B cell (primary cell): Measurements from ENCODE around the gene TXNDC2. TPM values are rescaled to one million over a fixed set of nuclear protein-coding genes. Genes with fewer than 3 reads are reported as not detected.
A peak's percentile ranks its signal among the peaks of the same experiment; 100 is the strongest.

Experiments
- ATAC-seq: fragments of 200-7000 bp; cut with Tn5 transposase; one replicate; pipeline ENCODE4 v1.10.0; 2021; ENCODE audit warnings: low read depth, mild to moderate bottlenecking, moderate number of reproducible peaks, moderate library complexity
- CTCF ChIA-PET: fragments of 350-600 bp; sonication (Branson Sonifier 250); formaldehyde crosslinking; loops from one replicate; lab custom pipeline; 2021; ENCODE audit warnings: antibody characterized with exemption, inconsistent platforms; lab: Charles Lee
- POLR2A ChIA-PET: fragments of 350-600 bp; sonication (Branson Sonifier 250); formaldehyde crosslinking; loops from one replicate; lab custom pipeline; 2021; ENCODE audit warnings: antibody characterized with exemption; lab: Charles Lee
- DNase-seq: peaks from one replicate; pipeline ENCODE4 v3.0.0; 2013
- H2AFZ ChIP-seq: 2 replicates; pipeline ENCODE4 v1.6.1; 2012; ENCODE audit warnings: mild to moderate bottlenecking, low read depth, low read length; ENCODE audit not compliant: insufficient read depth, poor library complexity, severe bottlenecking
- H3K27ac ChIP-seq, 2 donors: 1 replicate in 1 of 2; 2 replicates in 1 of 2; pipeline ENCODE4 v1.5.1; 2012 to 2013; ENCODE audit warnings: low read length in 2 of 2, mild to moderate bottlenecking in 2 of 2, moderate library complexity in 1 of 2
- H3K27me3 ChIP-seq, 4 experiments: fragments of 200-600 bp in 1 of 4; sonication (generic) in 1 of 4; replicated peaks in 1 of 4; 1 replicate in 2 of 4; 2 replicates in 2 of 4; pipeline versions ENCODE4 v1.6.1 to v1.7.0; 2013 to 2016; ENCODE audit warnings: low read length in 3 of 4, mild to moderate bottlenecking in 2 of 4, mixed read lengths in 1 of 4, moderate library complexity in 1 of 4; ENCODE audit not compliant: insufficient read depth in 4 of 4, control insufficient read depth in 3 of 4; ENCODE audit errors: control extremely low read depth in 1 of 4
- H3K36me3 ChIP-seq, 2 experiments: replicated peaks in 1 of 2; 1 replicate in 1 of 2; 2 replicates in 1 of 2; pipeline versions ENCODE4 v1.6.1 to v1.7.1; 2013; ENCODE audit warnings: low read length in 1 of 2; ENCODE audit not compliant: insufficient read depth in 2 of 2, control insufficient read depth in 1 of 2; ENCODE audit errors: control extremely low read depth in 1 of 2, extremely low read depth in 1 of 2
- H3K4me1 ChIP-seq, 2 donors: fragments of 200-600 bp in 1 of 2; sonication (generic) in 1 of 2; 1 replicate in 1 of 2; 2 replicates in 1 of 2; pipeline versions ENCODE4 v1.5.1 to v1.6.1; 2013 to 2017; ENCODE audit warnings: low read length in 2 of 2; ENCODE audit not compliant: control insufficient read depth in 2 of 2, insufficient read depth in 2 of 2
- H3K4me2 ChIP-seq: replicated peaks from 2 replicates; pipeline ENCODE3; 2012; ENCODE audit warnings: mild to moderate bottlenecking, low read depth, low read length; ENCODE audit not compliant: poor library complexity, severe bottlenecking
- H3K4me3 ChIP-seq, 5 experiments: fragments of 200-600 bp in 1 of 5; sonication (generic) in 1 of 5; 1 replicate in 3 of 5; 2 replicates in 2 of 5; pipeline versions ENCODE4 v1.5.1 to v1.7.0; 2011 to 2016; ENCODE audit warnings: low read length in 4 of 5, mild to moderate bottlenecking in 4 of 5, low read depth in 2 of 5, control low read depth in 1 of 5, moderate library complexity in 1 of 5; ENCODE audit not compliant: insufficient read depth in 1 of 5; ENCODE audit errors: control extremely low read depth in 1 of 5, extremely low read depth in 1 of 5
- H3K79me2 ChIP-seq: fragments of 200-600 bp; sonication (generic); one replicate; pipeline ENCODE4 v1.6.0; 2016; ENCODE audit warnings: low read length; ENCODE audit not compliant: control insufficient read depth, insufficient read depth
- H3K9ac ChIP-seq: fragments of 200-600 bp; sonication (generic); 2 replicates; pipeline ENCODE4 v1.6.1; 2017; ENCODE audit warnings: mild to moderate bottlenecking, low read length, moderate library complexity
- H3K9me3 ChIP-seq, 3 donors: one replicate each; pipeline versions ENCODE4 v1.6.1 to v1.7.1; 2013; ENCODE audit warnings: low read length in 2 of 3; ENCODE audit not compliant: control insufficient read depth in 2 of 3, insufficient read depth in 1 of 3; ENCODE audit errors: control extremely low read depth in 1 of 3
- H4K20me1 ChIP-seq: 2 replicates; pipeline ENCODE4 v1.6.0; 2012; ENCODE audit warnings: mild to moderate bottlenecking, low read length; ENCODE audit not compliant: insufficient read depth, control insufficient read depth, poor library complexity, severe bottlenecking
- H3K27ac Mint-ChIP-seq: one replicate; pipeline ENCODE4 v1.8.0; 2021; ENCODE audit warnings: mixed read lengths
- H3K27me3 Mint-ChIP-seq: one replicate; pipeline ENCODE4 v1.8.0; 2021; ENCODE audit warnings: mixed read lengths
- H3K4me1 Mint-ChIP-seq: one replicate; pipeline ENCODE4 v1.8.0; 2021; ENCODE audit warnings: mixed read lengths
- H3K4me3 Mint-ChIP-seq: one replicate; pipeline ENCODE4 v1.8.0; 2021; ENCODE audit warnings: mixed read lengths
- H3K9me3 Mint-ChIP-seq: one replicate; pipeline ENCODE4 v1.8.0; 2022; ENCODE audit warnings: mixed read lengths; ENCODE audit not compliant: insufficient read depth
- CTCF ChIP-seq: fragments of 200-600 bp; IDR thresholded peaks from one replicate; pipeline ENCODE4 v1.8.0; 2022; ENCODE audit warnings: antibody characterized with exemption, mild to moderate bottlenecking
- EZH2 ChIP-seq: IDR thresholded peaks from 2 replicates; pipeline ENCODE4 v1.6.1; 2012; ENCODE audit warnings: borderline replicate concordance, low read depth, mild to moderate bottlenecking, moderate library complexity, low read length; ENCODE audit not compliant: insufficient read depth, poor library complexity, severe bottlenecking
- WGBS: methylation state at CpG from one replicate; pipeline ENCODE4 v1.1.5; 2013; ENCODE audit warnings: missing lambda C conversion rate; ENCODE audit not compliant: insufficient coverage; 5-methylcytosine and 5-hydroxymethylcytosine counted together
- intact Hi-C: fragments of 100-400 bp; cut with micrococcal nuclease; formaldehyde crosslinking; loops from one replicate; pipeline ENCODE4 v1.10.0; 2022
- polyA plus RNA-seq: library from polyadenylated mRNA; depleted of rRNA; stranded (reverse); fragments of >200 nt; gene quantifications from 2 replicates; pipeline ENCODE4 v1.2.3, GENCODE V29; 2012
- total RNA-seq, 2 donors: library from RNA; stranded (reverse); fragments of 120-200 nt in 1 of 2; gene quantifications; 1 replicate in 1 of 2; 2 replicates in 1 of 2; pipeline versions ENCODE4 v1.2.3 to v1.2.4, GENCODE V29; 2013 to 2022

TXNDC2 gene
- total and polyA plus RNA-seq, 2 donors (not counting 1 experiment from before 2014, with no cell fraction given): 0.07 to 0.22 TPM

- Histone ChIP-seq H3K4me1 (peaks cover 33 to 39% of the 10 kb centered on the region in 2 donors), H3K36me3 (no peaks in the 10 kb centered on the region), H3K4me3 (peak overlapping the region; percentile 78 to 90 (median 89)), H4K20me1 (peaks cover 41% of the 10 kb centered on the region), H3K4me2 (peak overlapping the region; percentile 89), H2AFZ (peak overlapping the region; percentile 93), H3K27me3 (peaks cover 0 to under 1% (median 0%) of the 10 kb centered on the region in 4 experiments), H3K27ac (peak overlapping the region; percentile 75 to 95), H3K9me3 (peaks cover 0 to 6% (median 1%) of the 10 kb centered on the region in 3 donors), H3K9ac (peak overlapping the region; percentile 88), H3K79me2 (peaks cover 47% of the 10 kb centered on the region)
- intact Hi-C loops: loop anchor here (5.0 kb wide), 2 partner anchors 1207 to 1312 kb away; partner anchors contain the start of gene MTCL1
- no peak for TF ChIP-seq EZH2
- TF ChIP-seq CTCF: no peak
- Mint-ChIP-seq H3K27ac (peak overlapping the region; percentile 96), H3K27me3 (peaks cover 5% of the 10 kb centered on the region), H3K4me1 (peaks cover 26% of the 10 kb centered on the region), H3K9me3 (no peaks in the 10 kb centered on the region), H3K4me3 (peak overlapping the region; percentile 94)
- under 1% methylated on average over 34 of the region's 35 CpGs for WGBS
- CTCF ChIA-PET: interaction anchor here (1.2 to 3.3 kb wide), 4 partner anchors 57 to 302 kb away, joined by 3 to 9 read pairs (median 7); no protein-coding TSS in a partner anchor
- DNase-seq (no peak), ATAC-seq (peak; percentile 16)
- POLR2A ChIA-PET: interaction anchor here (1.0 to 1.8 kb wide), 4 partner anchors 12 to 568 kb away, joined by 3 to 5 read pairs (median 3); no protein-coding TSS in a partner anchor
Observed at GRCh38 chr18:9914334-9914583, 28.5 kb downstream of the TXNDC2 start.

GRCh38 chr18:9914584-9915290, 29.0 kb downstream of the TXNDC2 start:
- Histone ChIP-seq H3K4me1 (peaks cover 36 to 43% of the 10 kb centered on the region in 2 donors), H3K27ac (peak overlapping the region; percentile 78 to 95), H3K4me2 (peak overlapping the region; percentile 89), H4K20me1 (peaks cover 46% of the 10 kb centered on the region), H3K4me3 (peak overlapping the region; percentile 65 to 89 (median 83)), H3K27me3 (no peaks in the 10 kb centered on the region), H3K79me2 (peaks cover 52% of the 10 kb centered on the region), H3K36me3 (no peaks in the 10 kb centered on the region), H3K9ac (peak overlapping the region; percentile 88), H3K9me3 (peaks cover 0 to 6% (median 1%) of the 10 kb centered on the region in 3 donors), H2AFZ (peak overlapping the region; percentile 61)
- Mint-ChIP-seq H3K27me3 (peaks cover under 1% of the 10 kb centered on the region), H3K4me1 (peaks cover 26% of the 10 kb centered on the region), H3K9me3 (no peaks in the 10 kb centered on the region), H3K4me3 (peak overlapping the region; percentile 91), H3K27ac (peak overlapping the region; percentile 94)
- peak; percentile 82 for DNase-seq
- ChIA-PET POLR2A (interaction anchor here (1.1 to 1.8 kb wide), 4 partner anchors 12 to 611 kb away, joined by 3 to 5 read pairs (median 3); partner anchors contain the start of gene NAPG), CTCF (interaction anchor here (1.2 to 3.3 kb wide), 3 partner anchors 56 to 605 kb away, joined by 4 to 9 read pairs (median 9); no protein-coding TSS in a partner anchor)
- TF ChIP-seq CTCF (no peak), EZH2 (no peak)
- WGBS: under 1% methylated on average over 77 of the region's 77 CpGs
- ATAC-seq: peak; percentile 22
- intact Hi-C loops: loop anchor here (5.0 kb wide), 3 partner anchors 38 to 1312 kb away; partner anchors contain the start of gene MTCL1
